SK-N-MC (cell line): Measurements from ENCODE around the gene RHEBL1.
A peak's percentile ranks its signal among the peaks of the same experiment; 100 is the strongest.

Experiments used
- DNase-seq: peaks from one replicate; pipeline ENCODE4 v3.0.0-alpha.2; 2011; ENCODE audit warnings: low read depth, low spot score
- H3K27ac ChIP-seq: fragments of 200-600 bp; sonication (generic); 2 replicates; pipeline ENCODE4 v1.5.1; 2016; ENCODE audit warnings: mixed run types
- H3K36me3 ChIP-seq: fragments of 200-600 bp; sonication (generic); 2 replicates; pipeline ENCODE4 v1.6.1; 2017; ENCODE audit warnings: antibody characterized with exemption, low read length, mixed read lengths; ENCODE audit not compliant: insufficient read depth
- H3K4me3 ChIP-seq: fragments of 200-600 bp; sonication (generic); 2 replicates; pipeline ENCODE4 v1.5.1; 2016
- H3K9ac ChIP-seq: fragments of 200-600 bp; sonication (generic); 2 replicates; pipeline ENCODE4 v1.8.0; 2017; ENCODE audit warnings: mixed run types, mixed read lengths; ENCODE audit not compliant: insufficient read length
- H3K9me3 ChIP-seq: fragments of 200-600 bp; sonication (generic); 2 replicates; pipeline ENCODE4 v1.6.1; 2017; ENCODE audit warnings: low read depth, mild to moderate bottlenecking, antibody characterized with exemption, low read length, moderate library complexity, mixed read lengths
- EZH2 ChIP-seq: fragments of 200-600 bp; sonication (generic); IDR thresholded peaks from one replicate; pipeline ENCODE4 v1.6.1; 2017; ENCODE audit warnings: antibody characterized with exemption
- FOXP2 ChIP-seq: optimal IDR thresholded peaks from 2 replicates; pipeline ENCODE3; 2011; ENCODE audit warnings: mild to moderate bottlenecking, moderate library complexity; ENCODE audit not compliant: insufficient read depth; ENCODE audit errors: extremely low read length, control extremely low read depth
- POLR2AphosphoS5 ChIP-seq: IDR thresholded peaks from 2 replicates; pipeline ENCODE4 v1.6.1; 2012; ENCODE audit warnings: mild to moderate bottlenecking, low read depth, low read length, borderline replicate concordance

The RHEBL1 gene

DNA sequence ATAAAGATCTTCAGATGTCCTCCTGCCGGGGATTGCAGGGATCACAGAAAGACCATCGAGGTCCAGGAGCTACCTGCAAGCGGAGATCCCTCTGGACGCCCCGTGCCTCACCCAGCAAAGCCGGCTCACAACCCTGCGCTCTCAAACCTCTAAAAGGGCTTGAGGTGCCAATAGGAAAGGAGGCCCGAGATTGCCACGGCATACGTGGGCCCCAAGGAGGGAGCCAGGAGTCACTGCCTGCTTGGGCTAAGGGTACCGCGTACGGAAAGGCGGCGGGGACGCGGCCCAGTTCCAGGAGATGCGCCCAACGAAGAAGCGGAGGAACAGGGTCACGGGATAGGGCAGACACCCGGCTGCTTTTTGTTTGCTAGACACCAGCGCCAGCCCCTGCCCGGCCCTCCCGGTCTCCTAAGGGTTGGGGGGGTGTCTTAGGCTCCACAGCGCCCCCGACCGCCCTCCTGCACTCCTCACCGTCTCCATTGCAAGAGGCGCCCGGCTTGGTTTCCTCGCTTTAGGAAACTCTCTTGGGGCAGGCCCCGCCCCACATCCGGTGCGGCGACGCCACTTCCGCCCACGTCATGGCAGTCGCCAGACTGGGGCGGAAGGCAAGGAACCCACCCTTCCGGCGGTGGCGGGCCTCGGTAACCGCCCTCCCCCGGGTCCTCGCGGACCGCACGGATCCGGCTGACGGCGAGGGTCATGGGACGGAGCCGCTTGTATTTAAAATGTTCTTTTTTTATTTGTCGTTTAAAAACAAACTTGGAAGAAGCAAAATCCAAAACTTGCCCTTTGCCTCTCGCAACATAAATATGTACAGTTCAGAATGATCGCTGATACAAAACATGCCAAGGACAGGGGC is 51.3 kb downstream of the RHEBL1 start, which contains the start of gene PRKAG1:
Gene PRKAG1 (minus strand): TSS at position 516 of the 859 bp plus-strand sequence. CDS start 36 bp downstream, at position 480.
- H3K9ac ChIP-seq, result peak within 1 kb of the TSS; percentile 94
- H3K9me3 ChIP-seq, result no peaks in the 10 kb centered on the region
- DNase-seq, result peak; percentile 72
- H3K27ac ChIP-seq, result peak within 1 kb of the TSS; percentile 97
- peak within 1 kb of the TSS; percentile 100 for H3K4me3 ChIP-seq
- TF ChIP-seq FOXP2, result peak; percentile 43
- TF ChIP-seq EZH2, result no peak
- peak; percentile 97 for TF ChIP-seq POLR2AphosphoS5
- H3K36me3 ChIP-seq, result peaks cover 21% of the 10 kb centered on the region; the same call in 1 of the 2 replicates

DNA sequence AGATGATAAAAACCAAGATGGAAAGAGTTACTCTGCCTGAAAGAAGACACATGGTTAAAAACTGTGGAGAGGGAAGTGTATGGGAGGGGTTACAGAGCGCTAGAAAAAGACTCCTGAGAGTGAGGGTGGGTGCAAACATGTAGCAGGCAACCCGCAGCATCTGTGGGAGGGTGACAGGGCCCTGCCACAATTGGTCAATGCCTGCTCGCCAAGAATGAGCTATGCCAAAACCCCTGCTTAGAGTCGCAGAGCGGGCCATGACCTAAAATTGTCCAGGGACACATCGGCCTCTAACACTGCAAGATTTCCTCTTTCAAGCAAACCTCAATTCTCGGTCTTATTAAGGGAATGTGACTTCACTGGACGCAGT is 51.9 kb downstream of the RHEBL1 start:
- DNase-seq, result no peak
- peak overlapping the region; percentile 86 for H3K27ac ChIP-seq
- H3K9ac ChIP-seq, result peak overlapping the region; percentile 94
- H3K4me3 ChIP-seq, result peak overlapping the region; percentile 100
- H3K9me3 ChIP-seq, result no peaks in the 10 kb centered on the region
- H3K36me3 ChIP-seq, result peaks cover 16% of the 10 kb centered on the region
- TF ChIP-seq POLR2AphosphoS5, result no peak
- TF ChIP-seq FOXP2, result no peak
- TF ChIP-seq EZH2, result no peak

GRCh38 chr12:49015196-49015595 is 54.6 kb downstream of the RHEBL1 start:
- no peak for DNase-seq
- Histone ChIP-seq H3K4me3 (no peak overlapping the region), H3K36me3 (peaks cover 5% of the 10 kb centered on the region), H3K27ac (no peak overlapping the region; the same call in 1 of the 2 replicates), H3K9ac (no peak overlapping the region), H3K9me3 (no peaks in the 10 kb centered on the region)
- TF ChIP-seq POLR2AphosphoS5, result no peak
- no peak for TF ChIP-seq EZH2
- no peak for TF ChIP-seq FOXP2
